HG03108 (cell line): ENCODE measurements around the gene OR10J5.
"Not testable (repeated sequence)": the region's sequence is repeated elsewhere in the genome, so short reads cannot be mapped to it uniquely, and the experiment has no call there.

ENCODE experiments used
- ATAC-seq: cut with Tn5 transposase; IDR thresholded peaks from one replicate; pipeline ENCODE4 v1.9.1; 2021; ENCODE audit warnings: moderate library complexity; ENCODE audit not compliant: unreplicated experiment

Gene OR10J5, protein sequence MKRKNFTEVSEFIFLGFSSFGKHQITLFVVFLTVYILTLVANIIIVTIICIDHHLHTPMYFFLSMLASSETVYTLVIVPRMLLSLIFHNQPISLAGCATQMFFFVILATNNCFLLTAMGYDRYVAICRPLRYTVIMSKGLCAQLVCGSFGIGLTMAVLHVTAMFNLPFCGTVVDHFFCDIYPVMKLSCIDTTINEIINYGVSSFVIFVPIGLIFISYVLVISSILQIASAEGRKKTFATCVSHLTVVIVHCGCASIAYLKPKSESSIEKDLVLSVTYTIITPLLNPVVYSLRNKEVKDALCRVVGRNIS

GRCh38 chr1:159535907-159536306 is at the start of gene OR10J5:
Gene OR10J5 (minus strand): TSS chr1:159536007. CDS start chr1:159536007, 0 bp downstream.
- ATAC-seq, result no peak

GRCh38 chr1:159584536-159584935 is 48.7 kb upstream of the OR10J5 start:
- ATAC-seq, result no peak

- no peak for ATAC-seq
Measured at GRCh38 chr1:159581422-159581821, 45.6 kb upstream of the OR10J5 start.

DNA sequence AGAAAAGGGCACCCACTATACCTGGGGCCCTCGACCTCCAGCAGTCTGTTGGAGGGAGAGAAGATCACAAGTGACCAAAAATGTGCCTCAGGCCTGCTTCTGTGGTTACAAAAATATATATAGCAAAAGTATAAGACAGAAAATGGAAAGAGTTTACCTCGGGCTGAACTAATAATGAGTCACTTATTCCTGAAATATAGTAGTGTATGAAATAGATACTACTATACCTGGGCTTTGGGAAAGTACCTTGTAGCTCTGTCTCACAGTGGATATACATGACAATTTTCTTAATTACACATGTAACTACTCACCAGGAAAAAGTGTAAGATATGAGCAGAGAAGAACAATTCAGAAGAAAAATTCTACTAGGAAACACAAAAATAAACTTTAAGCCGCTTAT is 44.5 kb upstream of the OR10J5 start:
- peak; percentile 40 for ATAC-seq

- ATAC-seq, result no peak
Measured at GRCh38 chr1:159577446-159577845, 41.6 kb upstream of the OR10J5 start.

DNA sequence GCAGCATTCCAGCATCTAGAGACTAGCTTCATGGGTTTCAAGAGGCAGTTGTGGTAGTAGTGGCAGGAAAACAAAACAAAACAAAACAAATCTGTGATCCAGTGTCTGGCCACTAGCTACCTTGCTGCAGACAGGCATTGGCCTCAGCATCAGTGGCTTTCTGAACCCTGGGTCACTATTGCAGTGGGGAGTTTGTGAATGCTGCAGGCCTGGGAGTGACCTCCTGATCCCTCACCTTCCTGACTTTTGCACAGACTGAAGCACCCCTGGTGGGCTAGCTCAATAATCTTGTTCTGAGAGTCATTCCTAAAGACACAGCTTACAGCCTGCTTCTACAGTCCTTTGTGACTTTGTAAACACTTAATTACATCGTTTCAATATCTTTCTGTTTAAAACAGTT is 26.9 kb upstream of the OR10J5 start:
- no peak for ATAC-seq

- no peak for ATAC-seq
Measured at GRCh38 chr1:159561497-159561896, 25.7 kb upstream of the OR10J5 start.

- ATAC-seq, result no peak
Measured at GRCh38 chr1:159560599-159560998, 24.8 kb upstream of the OR10J5 start.

DNA sequence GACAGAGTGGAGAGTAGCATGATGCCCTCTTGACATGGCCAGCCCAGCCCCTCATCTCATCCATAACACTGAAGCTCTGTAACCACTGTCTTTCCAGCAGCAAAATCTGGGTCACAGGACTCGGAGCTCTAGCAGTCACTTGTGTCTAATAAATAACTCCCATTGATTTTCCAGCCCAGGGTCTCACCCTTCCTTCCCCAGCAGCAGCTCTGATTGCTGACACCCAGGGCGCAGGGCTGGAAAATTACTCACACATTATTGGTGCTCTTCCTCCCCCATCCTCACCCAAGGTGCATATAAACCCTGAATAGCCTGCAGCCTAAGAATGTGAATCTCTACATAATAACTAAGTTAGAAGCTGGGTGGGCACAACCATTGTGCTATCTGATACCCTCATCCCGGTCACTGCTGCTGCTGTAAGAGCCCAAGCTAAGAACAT is 21.1 kb upstream of the OR10J5 start:
- no peak for ATAC-seq

GRCh38 chr1:159554696-159555095 is 18.9 kb upstream of the OR10J5 start:
- no peak for ATAC-seq

DNA sequence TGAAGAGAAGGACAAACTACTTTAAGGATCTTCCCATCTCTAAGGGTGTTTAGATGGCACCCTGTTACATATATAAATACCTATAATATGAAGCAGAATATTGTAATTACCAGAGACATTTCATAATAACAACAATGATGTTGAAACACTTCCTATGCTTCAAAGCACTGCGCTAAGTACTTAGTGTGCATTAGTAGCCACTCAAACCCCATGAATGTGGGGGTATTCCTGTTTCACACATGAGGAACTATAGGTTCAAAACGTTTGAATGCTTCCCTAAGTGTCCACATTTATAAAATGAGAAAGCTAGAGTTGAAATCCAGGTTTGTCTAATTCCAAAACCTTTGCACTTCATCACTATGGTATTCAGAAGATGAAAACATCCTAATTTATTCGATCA is 18.5 kb upstream of the OR10J5 start:
- ATAC-seq, result no peak

GRCh38 chr1:159548126-159548525 is 12.3 kb upstream of the OR10J5 start:
- ATAC-seq, result no peak

- ATAC-seq, result no peak
Measured at GRCh38 chr1:159532922-159533321, 2.9 kb downstream of the OR10J5 start.

- ATAC-seq, result not testable (repeated sequence)
Measured at GRCh38 chr1:159524792-159525191, 11.0 kb downstream of the OR10J5 start.

- no peak for ATAC-seq
Measured at GRCh38 chr1:159510229-159510541, 25.6 kb downstream of the OR10J5 start.

- ATAC-seq, result no peak
Measured at GRCh38 chr1:159509440-159510228, 26.2 kb downstream of the OR10J5 start.

DNA sequence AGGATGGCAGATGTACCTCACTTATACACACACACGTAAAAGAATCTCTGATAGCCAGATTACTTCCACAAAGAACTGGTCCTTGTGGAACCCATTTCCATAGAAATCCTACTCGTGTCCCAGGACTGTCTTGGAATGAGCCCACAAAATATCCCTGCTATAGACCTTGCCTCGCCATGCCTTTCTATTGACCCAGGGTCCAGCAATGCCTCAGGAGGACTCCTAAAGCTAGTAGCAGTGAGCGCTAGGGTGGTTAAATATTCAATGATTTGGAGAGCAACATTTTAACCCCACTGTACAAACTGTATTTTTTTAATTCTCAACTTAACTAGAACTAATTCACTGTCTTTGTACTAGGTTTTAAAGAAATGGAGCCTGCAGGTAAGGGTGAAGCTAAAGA is 26.9 kb downstream of the OR10J5 start:
- ATAC-seq, result no peak

DNA sequence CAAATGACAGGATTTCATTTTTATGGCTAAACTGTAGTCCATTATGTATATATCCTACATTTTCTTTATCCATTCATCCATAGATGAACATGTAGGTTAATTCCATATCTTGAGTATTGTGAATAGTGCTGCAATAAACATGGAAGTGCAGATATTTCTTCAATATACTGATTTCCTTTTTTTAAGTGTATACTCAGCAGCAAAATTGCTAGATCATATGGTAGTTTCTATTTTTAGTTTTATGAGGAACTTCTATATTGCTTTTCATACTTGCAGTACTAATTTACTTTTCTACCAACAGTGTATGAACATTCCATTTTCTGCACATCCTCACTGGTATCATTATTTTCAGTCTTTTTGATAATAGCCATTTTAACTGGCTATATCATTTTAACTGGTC is 30.1 kb downstream of the OR10J5 start:
- ATAC-seq, result no peak

DNA sequence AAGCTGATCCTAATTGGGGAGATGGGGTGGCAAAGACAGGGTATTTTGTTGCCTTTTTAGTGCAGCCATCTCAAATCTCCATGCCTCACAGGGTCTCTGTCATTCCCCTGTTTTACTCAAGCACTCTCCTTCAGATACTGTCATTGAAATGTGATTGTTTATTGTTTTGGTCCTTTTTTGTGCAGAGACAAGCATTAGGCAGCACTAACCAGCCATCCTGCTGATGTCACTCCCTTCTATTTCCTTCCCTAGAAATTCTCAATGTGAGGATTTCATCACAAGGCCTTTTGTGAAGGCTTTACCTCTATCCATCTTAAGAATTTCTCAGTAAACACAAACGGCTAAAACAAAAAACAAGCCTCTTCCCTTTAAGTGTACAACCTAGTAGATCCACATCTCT is 34.7 kb downstream of the OR10J5 start:
- ATAC-seq, result no peak

DNA sequence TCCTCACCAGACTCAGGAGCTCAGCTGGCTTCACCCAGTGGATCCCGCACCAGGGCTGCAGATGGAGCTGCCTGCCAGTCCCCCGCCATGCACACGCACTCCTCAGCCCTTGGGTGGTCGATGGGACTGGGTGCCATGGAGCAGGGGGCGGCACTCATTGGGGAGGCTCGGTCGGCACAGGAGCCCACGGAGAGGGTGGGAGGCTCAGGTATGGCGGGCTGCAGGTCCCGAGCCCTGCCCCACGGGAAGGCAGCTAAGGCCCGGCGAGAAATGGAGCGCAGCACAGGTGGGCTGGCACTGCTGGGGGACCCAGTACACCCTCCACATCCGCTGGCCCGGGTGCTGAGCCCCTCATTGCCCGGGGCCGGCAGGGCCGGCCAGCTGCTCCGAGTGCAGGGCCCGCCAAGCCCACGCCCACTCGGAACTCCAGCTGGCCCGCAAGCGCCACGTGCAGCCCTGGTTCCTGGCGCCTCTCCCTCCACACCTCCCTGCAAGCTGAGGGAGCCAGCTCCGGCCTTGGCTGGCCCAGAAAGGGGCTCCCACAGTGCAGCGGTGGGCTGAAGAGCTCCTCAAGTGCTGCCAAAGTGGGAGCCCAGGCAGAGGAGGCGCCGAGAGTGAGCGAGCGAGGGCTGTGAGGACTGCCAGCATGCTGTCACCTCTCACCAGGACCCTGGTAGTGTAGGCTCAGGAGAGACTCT is 41.1 kb downstream of the OR10J5 start:
- not testable (repeated sequence) for ATAC-seq

DNA sequence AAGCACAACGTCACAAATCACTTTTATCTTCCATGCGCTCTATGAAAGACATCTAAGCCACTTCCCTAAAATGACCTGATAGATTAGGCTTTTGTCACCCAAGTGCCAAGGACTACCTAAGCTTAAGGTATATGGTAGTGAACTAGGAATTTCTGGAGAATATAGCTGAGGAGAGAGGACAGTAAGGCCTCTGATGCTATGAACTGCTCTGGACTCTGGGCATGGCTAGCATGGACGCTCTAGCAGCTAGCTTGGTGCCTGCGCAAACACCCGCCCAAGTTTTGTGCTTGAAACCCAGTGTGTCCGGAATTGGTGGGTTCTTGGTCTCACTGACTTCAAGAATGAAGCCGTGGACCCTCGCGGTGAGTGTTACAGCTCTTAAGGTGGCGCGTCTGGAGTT is 42.5 kb downstream of the OR10J5 start:
- no peak for ATAC-seq
